Erythroblast (primary cell): ENCODE data around the gene RAX2.

Experiments used
- GATA1 ChIP-seq: IDR thresholded peaks from 2 replicates; pipeline ENCODE4 v1.6.1; 2011; ENCODE audit warnings: low read depth, mild to moderate bottlenecking, control low read depth, low read length, moderate library complexity
- POLR2A ChIP-seq: IDR thresholded peaks from 2 replicates; pipeline ENCODE4 v1.6.1; 2011; ENCODE audit warnings: mild to moderate bottlenecking, low read length

- TF ChIP-seq POLR2A (no peak), GATA1 (no peak)
These were observed 49.1 kb upstream of the RAX2 start for GRCh38 chr19:3821156-3821555.
